A549 (cell line): ENCODE measurements around the gene XRCC6. TPM values are rescaled to one million over a fixed set of nuclear protein-coding genes. Genes with fewer than 3 reads are reported as not detected.
"Not testable (repeated sequence)": the region's sequence is repeated elsewhere in the genome, so short reads cannot be mapped to it uniquely, and the experiment has no call there.

Experiments used
- ATAC-seq, 2 experiments: fragments of 200-7000 bp in 1 of 2; fragments of >200 bp in 1 of 2; cut with Nextera tagmentation in 1 of 2; cut with Tn5 transposase in 1 of 2; 3 replicates each; pipeline versions ENCODE4 v1.8.0 to v1.9.1; 2018 to 2020; ENCODE audit warnings: mild to moderate bottlenecking in 1 of 2, moderate library complexity in 1 of 2
- CTCF ChIA-PET: fragments of 300-600 bp; sonication (Branson Sonifier 250); formaldehyde crosslinking; extraction: SDS; loops from one replicate; lab custom pipeline; 2021; ENCODE audit warnings: antibody characterized with exemption, inconsistent platforms; lab: Yijun Ruan, JAX
- POLR2A ChIA-PET: fragments of 350-600 bp; formaldehyde crosslinking; extraction: SDS; loops from one replicate; lab custom pipeline; 2021; ENCODE audit warnings: antibody characterized with exemption, inconsistent platforms; lab: Yijun Ruan, JAX
- DNase-seq, 2 experiments: peaks; one replicate each; pipeline versions ENCODE4 v3.0.0 to v3.0.0-alpha.2; 2011 to 2016; ENCODE audit warnings: low read depth in 1 of 2, low spot score in 1 of 2
- FAIRE-seq: peaks from 2 replicates; lab custom pipeline; 2011; peaks lifted over from hg19 to GRCh38; lab: Jason Lieb, UNC
- H3K27ac ChIP-seq, 2 experiments: fragments of >200 bp; sonication (Bioruptor Twin); formaldehyde crosslinking; 3 replicates each; pipeline ENCODE4 v1.5.1; 2016 to 2017
- H3K4me1 ChIP-seq: fragments of >200 bp; sonication (Bioruptor Twin); formaldehyde crosslinking; 3 replicates; pipeline ENCODE4 v1.6.1; 2016
- H3K4me2 ChIP-seq: fragments of >200 bp; sonication (Bioruptor Twin); formaldehyde crosslinking; 3 replicates; pipeline ENCODE4 v1.6.1; 2016
- H3K4me3 ChIP-seq: fragments of >200 bp; sonication (Bioruptor Twin); formaldehyde crosslinking; 3 replicates; pipeline ENCODE4 v1.5.1; 2016
- H3K9me3 ChIP-seq: fragments of >200 bp; sonication (Bioruptor Twin); formaldehyde crosslinking; 3 replicates; pipeline ENCODE4 v1.6.1; 2016
- BCL3 ChIP-seq: fragments of >200 bp; sonication (Bioruptor Twin); formaldehyde crosslinking; IDR thresholded peaks from 3 replicates; pipeline ENCODE4 v1.6.1; 2016
- CEBPB ChIP-seq, 2 experiments: fragments of >200 bp in 1 of 2; sonication (Bioruptor Twin) in 1 of 2; formaldehyde crosslinking in 1 of 2; IDR thresholded peaks; 2 replicates each; pipeline ENCODE4 v1.6.1; 2012 to 2016
- CHD4 ChIP-seq: fragments of 200-600 bp; sonication (generic); IDR thresholded peaks from 2 replicates; pipeline ENCODE4 v1.6.1; 2016; ENCODE audit warnings: antibody characterized with exemption, mild to moderate bottlenecking, borderline replicate concordance
- E2F6 ChIP-seq: IDR thresholded peaks from 2 replicates; pipeline ENCODE4 v1.6.1; 2012; ENCODE audit warnings: low read depth, borderline replicate concordance
- ELK1 ChIP-seq: fragments of 150-350 bp; IDR thresholded peaks from 2 replicates; pipeline ENCODE4 v1.6.1; 2014; ENCODE audit warnings: low read depth, mild to moderate bottlenecking, low read length
- GATA3 ChIP-seq: IDR thresholded peaks from 2 replicates; pipeline ENCODE4 v1.6.1; 2012; ENCODE audit warnings: borderline replicate concordance
- HDAC2 ChIP-seq: fragments of 200-600 bp; sonication (generic); IDR thresholded peaks from 2 replicates; pipeline ENCODE4 v1.6.1; 2016
- HEYL ChIP-seq: fragments of 250-450 bp; sonication (Bioruptor Pico); IDR thresholded peaks from 2 replicates; pipeline ENCODE4 v1.8.0; 2021; ENCODE audit warnings: mild to moderate bottlenecking, moderate library complexity
- HMGXB4 ChIP-seq: fragments of 250-450 bp; sonication (Bioruptor Pico); IDR thresholded peaks from 2 replicates; pipeline ENCODE4 v1.5.0; 2021; ENCODE audit warnings: mild to moderate bottlenecking, moderate library complexity, borderline replicate concordance
- HOXA7 ChIP-seq: fragments of 250-450 bp; sonication (Bioruptor Pico); IDR thresholded peaks from 2 replicates; pipeline ENCODE4 v1.5.0; 2020; ENCODE audit warnings: mild to moderate bottlenecking, moderate library complexity
- HOXB5 ChIP-seq: fragments of 250-450 bp; sonication (Bioruptor Pico); IDR thresholded peaks from 2 replicates; pipeline ENCODE4 v1.5.0; 2020; ENCODE audit warnings: mild to moderate bottlenecking, moderate library complexity
- MAFK ChIP-seq: fragments of 450-650 bp; IDR thresholded peaks from 2 replicates; pipeline ENCODE4 v1.6.1; 2014; ENCODE audit not compliant: partially characterized antibody
- MYC ChIP-seq: IDR thresholded peaks from 2 replicates; pipeline ENCODE4 v1.6.1; 2012; ENCODE audit warnings: mild to moderate bottlenecking, inconsistent platforms, low read length, improper control_type of control experiment, borderline replicate concordance
- NR3C1 ChIP-seq: fragments of >200 bp; sonication (Bioruptor Twin); formaldehyde crosslinking; IDR thresholded peaks from 3 replicates; pipeline ENCODE4 v1.6.1; 2017
- RAD21 ChIP-seq, 2 experiments: fragments of >200 bp in 1 of 2; sonication (Bioruptor Twin) in 1 of 2; formaldehyde crosslinking in 1 of 2; IDR thresholded peaks in 1 of 2; conservative IDR thresholded peaks in 1 of 2; 2 replicates in 1 of 2; 3 replicates in 1 of 2; pipeline ENCODE4 v1.6.1; 2012 to 2018; ENCODE audit warnings: inconsistent platforms in 1 of 2
- USF2 ChIP-seq: fragments of 450-650 bp; IDR thresholded peaks from 2 replicates; pipeline ENCODE4 v1.6.1; 2014; ENCODE audit warnings: antibody characterized with exemption
- ZC3H11A ChIP-seq: fragments of 450-650 bp; IDR thresholded peaks from 2 replicates; pipeline ENCODE4 v1.6.1; 2014; ENCODE audit warnings: antibody characterized with exemption, mild to moderate bottlenecking
- ZNF302 ChIP-seq: fragments of 250-450 bp; sonication (Bioruptor Pico); IDR thresholded peaks from 2 replicates; pipeline ENCODE4 v1.9.0; 2021; ENCODE audit warnings: inconsistent platforms, mild to moderate bottlenecking, moderate library complexity
- ZSCAN20 ChIP-seq: fragments of 250-450 bp; sonication (Bioruptor Pico); IDR thresholded peaks from 2 replicates; pipeline ENCODE4 v1.8.0; 2022; ENCODE audit warnings: mild to moderate bottlenecking, moderate library complexity
- WGBS: methylation state at CpG from one replicate; pipeline ENCODE4 v1.1.6; 2017; ENCODE audit errors: missing lambda C conversion rate; 5-methylcytosine and 5-hydroxymethylcytosine counted together
- polyA plus RNA-seq, 4 experiments: library from polyadenylated mRNA; depleted of rRNA in 3 of 4; stranded (reverse); fragments of >200 nt; fragmentation: RNase III in 1 of 4; extraction: RNeasy Plus Mini Kit Qiagen cat#74134 plus additional on column Dnase treatment in 1 of 4; gene quantifications; 2 replicates in 3 of 4; 3 replicates in 1 of 4; pipeline ENCODE4 v1.2.3, GENCODE V29; 2011 to 2017

Gene XRCC6
- polyA plus RNA-seq, 2 of the 4 experiments (the other 2 are of a cell fraction): 139 to 556 TPM

GRCh38 chr22:41684194-41684593, 63.1 kb downstream of the XRCC6 start:
- H3K27ac ChIP-seq: no peak overlapping the region
- DNase-seq (no peak), ATAC-seq (no peak), FAIRE-seq (no peak)
- ChIA-PET CTCF (interaction anchor here (1.5 to 1.6 kb wide), 3 partner anchors 11 to 20 kb away, joined by 4 to 10 read pairs (median 6); no protein-coding TSS in a partner anchor), POLR2A (no interaction called here)
- no peak for TF ChIP-seq GATA3
- TF ChIP-seq USF2: no peak
- no peak for TF ChIP-seq ZC3H11A
- no peak for TF ChIP-seq MYC
- TF ChIP-seq MAFK: no peak
- no peak for TF ChIP-seq HOXA7 (CRISPR knock-in tag)
- no peak for TF ChIP-seq HDAC2
- no peak for TF ChIP-seq RAD21 (conservative IDR thresholded peaks at IDR 0.05 in 1 of 2, IDR thresholded peaks at IDR 0.05 in 1 of 2)
- no peak for TF ChIP-seq BCL3
- TF ChIP-seq HEYL (CRISPR knock-in tag): no peak
- TF ChIP-seq HOXB5 (CRISPR knock-in tag): no peak
- no peak for TF ChIP-seq CHD4
- no peak for TF ChIP-seq NR3C1
- TF ChIP-seq HMGXB4 (CRISPR knock-in tag): no peak
- H3K4me3 ChIP-seq: no peak overlapping the region
- no peak overlapping the region for H3K4me2 ChIP-seq
- peaks cover 6% of the 10 kb centered on the region; the same call in 1 of the 3 replicates for H3K4me1 ChIP-seq
- H3K9me3 ChIP-seq: no peaks in the 10 kb centered on the region
- 82% methylated on average over 4 of the region's 4 CpGs for WGBS

- CTCF ChIA-PET: interaction anchor here (1.0 to 5.1 kb wide), 4 partner anchors 10 to 20 kb away, joined by 3 to 33 read pairs (median 8); no protein-coding TSS in a partner anchor
- ATAC-seq, H3K27ac ChIP-seq, H3K9me3 ChIP-seq, DNase-seq, H3K4me1 ChIP-seq, FAIRE-seq: not testable (repeated sequence)
- 85% methylated on average over 11 of the region's 11 CpGs for WGBS
- POLR2A ChIA-PET: interaction anchor here (0.7 kb wide), 1 partner anchor 20 kb away, joined by 3 read pairs; no protein-coding TSS in a partner anchor
- Histone ChIP-seq H3K4me3 (peak overlapping the region; percentile 84; the same call in 1 of the 3 replicates), H3K4me2 (peak overlapping the region; percentile 93)
These were observed 65.8 kb downstream of the XRCC6 start for GRCh38 chr22:41686890-41687289.

- CTCF ChIA-PET: interaction anchor here (1.1 to 5.1 kb wide), 5 partner anchors 9 to 50 kb away, joined by 3 to 33 read pairs (median 5); no protein-coding TSS in a partner anchor
- no peaks in the 10 kb centered on the region for H3K9me3 ChIP-seq
- peak; percentile 50 to 55; a peak in 5 of 6 replicates for ATAC-seq
- POLR2A ChIA-PET: interaction anchor here (0.6 to 1.4 kb wide), 3 partner anchors 9 to 122 kb away, joined by 3 to 11 read pairs (median 7); no protein-coding TSS in a partner anchor
- H3K4me3 ChIP-seq: peak overlapping the region; percentile 84
- peaks cover 6% of the 10 kb centered on the region; the same call in 2 of the 3 replicates for H3K4me1 ChIP-seq
- no peak for FAIRE-seq
- H3K27ac ChIP-seq: peak overlapping the region; percentile 97 to 99
- 2% methylated on average over 12 of the region's 20 CpGs for WGBS
- peak overlapping the region; percentile 93 for H3K4me2 ChIP-seq
- TF ChIP-seq ZSCAN20 (CRISPR knock-in tag): no peak
- no peak for TF ChIP-seq ZNF302 (CRISPR knock-in tag)
- TF ChIP-seq CEBPB (IDR thresholded peaks at IDR 0.05): no peak
- no peak for TF ChIP-seq MAFK
- 0 out of 2 replicates have a peak, but pooled peaks have one; percentile 9 for TF ChIP-seq E2F6
- TF ChIP-seq ELK1: no peak
- TF ChIP-seq HOXA7 (CRISPR knock-in tag): no peak
- peak in 1 of 2 experiments; percentile 20 for DNase-seq
These were observed 66.8 kb downstream of the XRCC6 start for GRCh38 chr22:41687901-41688364.
